ENCODE measurements around the gene TMEM184B.

GRCh38 chr22:38232196-38232595 lies 40.6 kb downstream of the TMEM184B start:
- TF ChIP-seq CTCF (IDR thresholded peaks at IDR 0.05) (no peak), EZH2 (IDR thresholded peaks at IDR 0.05) (no peak), EZH2phosphoT487 (IDR thresholded peaks at IDR 0.05) (no peak)
